IMR-90 (cell line): Measurements from ENCODE around the gene MACF1. TPM values are rescaled to one million over a fixed set of nuclear protein-coding genes. Genes with fewer than 3 reads are reported as not detected.

Experiments
- ATAC-seq: fragments of 200-7000 bp; cut with Tn5 transposase; 2 replicates; pipeline ENCODE4 v1.9.1; 2020; ENCODE audit warnings: low read depth, mild to moderate bottlenecking, moderate library complexity
- BruUV-seq: library from RNA; stranded (reverse); fragments of 400-500 nt; replicated peaks from 2 replicates; lab custom pipeline; 2021; lab: Mats Ljungman, UMichigan
- CTCF ChIA-PET: fragments of 300-600 bp; formaldehyde crosslinking; extraction: SDS; loops from one replicate; lab custom pipeline; 2021; ENCODE audit warnings: antibody characterized with exemption; lab: Yijun Ruan, JAX
- POLR2A ChIA-PET: fragments of 300-600 bp; sonication (Branson Sonifier 250); formaldehyde crosslinking; loops from one replicate; lab custom pipeline; 2022; ENCODE audit warnings: antibody characterized with exemption; ENCODE audit not compliant: unreplicated experiment; lab: Charles Lee
- DNase-seq: peaks from one replicate; pipeline ENCODE4 v3.0.0; 2013
- H2AFZ ChIP-seq: replicated peaks from 2 replicates; pipeline ENCODE3; 2013; ENCODE audit warnings: low read length, mild to moderate bottlenecking; ENCODE audit not compliant: poor library complexity
- H2AK5ac ChIP-seq: 2 replicates; pipeline ENCODE4 v1.6.1; 2013; ENCODE audit warnings: low read depth, low read length, inconsistent platforms
- H2AK9ac ChIP-seq: replicated peaks from 2 replicates; pipeline ENCODE3; 2013; ENCODE audit warnings: mild to moderate bottlenecking, low read depth, low read length, moderate library complexity; ENCODE audit not compliant: poor library complexity
- H2BK120ac ChIP-seq: 2 replicates; pipeline ENCODE4 v1.6.1; 2013; ENCODE audit warnings: low read depth, low read length, inconsistent platforms
- H2BK15ac ChIP-seq: 3 replicates; pipeline ENCODE4 v1.6.1; 2013; ENCODE audit warnings: low read depth, low read length, inconsistent platforms
- H2BK20ac ChIP-seq: 2 replicates; pipeline ENCODE4 v1.6.1; 2013; ENCODE audit warnings: low read depth, mild to moderate bottlenecking, inconsistent platforms, low read length, moderate library complexity
- H2BK5ac ChIP-seq: 2 replicates; pipeline ENCODE4 v1.6.1; 2013; ENCODE audit warnings: mild to moderate bottlenecking, low read depth, low read length, inconsistent platforms; ENCODE audit not compliant: poor library complexity, severe bottlenecking
- H3K14ac ChIP-seq: replicated peaks from 2 replicates; pipeline ENCODE4 v1.6.1; 2013; ENCODE audit warnings: low read depth, low read length, inconsistent platforms
- H3K18ac ChIP-seq: 2 replicates; pipeline ENCODE4 v1.6.1; 2013; ENCODE audit warnings: low read depth, low read length, control low read depth
- H3K23ac ChIP-seq: 2 replicates; pipeline ENCODE4 v1.6.1; 2013; ENCODE audit warnings: low read depth, low read length, inconsistent platforms
- H3K27ac ChIP-seq: 2 replicates; pipeline ENCODE4 v1.5.1; 2013; ENCODE audit warnings: mild to moderate bottlenecking, control low read depth, low read length; ENCODE audit not compliant: insufficient read depth
- H3K27me3 ChIP-seq: 2 replicates; pipeline ENCODE4 v1.6.1; 2013; ENCODE audit warnings: low read length; ENCODE audit not compliant: control insufficient read depth, insufficient read depth
- H3K36me3 ChIP-seq: 2 replicates; pipeline ENCODE4 v1.6.1; 2013; ENCODE audit warnings: low read length, mixed read lengths; ENCODE audit not compliant: control insufficient read depth, insufficient read depth
- H3K4ac ChIP-seq: 2 replicates; pipeline ENCODE4 v1.6.1; 2013; ENCODE audit warnings: low read depth, low read length, inconsistent platforms
- H3K4me1 ChIP-seq: 2 replicates; pipeline ENCODE4 v1.6.1; 2013; ENCODE audit warnings: low read length, mixed read lengths; ENCODE audit not compliant: control insufficient read depth, insufficient read depth
- H3K4me2 ChIP-seq: 2 replicates; pipeline ENCODE4 v1.6.1; 2013; ENCODE audit warnings: low read depth, mild to moderate bottlenecking, control low read depth, low read length, moderate library complexity
- H3K4me3 ChIP-seq: 2 replicates; pipeline ENCODE4 v1.5.1; 2013; ENCODE audit warnings: low read depth, mild to moderate bottlenecking, control low read depth, low read length, moderate library complexity; ENCODE audit not compliant: insufficient read depth
- H3K56ac ChIP-seq: 2 replicates; pipeline ENCODE4 v1.6.1; 2013; ENCODE audit warnings: low read length, inconsistent platforms; ENCODE audit not compliant: insufficient read depth; ENCODE audit errors: extremely low read depth
- H3K79me1 ChIP-seq, 2 experiments: 2 replicates each; pipeline ENCODE4 v1.6.1; 2013; ENCODE audit warnings: low read length in 2 of 2, inconsistent platforms in 1 of 2, low read depth in 1 of 2
- H3K9ac ChIP-seq: 2 replicates; pipeline ENCODE4 v1.6.1; 2013; ENCODE audit warnings: low read depth, low read length, control low read depth
- H3K9me1 ChIP-seq: 2 replicates; pipeline ENCODE4 v1.6.1; 2013; ENCODE audit warnings: low read length, inconsistent platforms; ENCODE audit not compliant: insufficient read depth
- H3K9me3 ChIP-seq: 2 replicates; pipeline ENCODE4 v1.6.1; 2013; ENCODE audit warnings: low read length; ENCODE audit not compliant: control insufficient read depth, insufficient read depth
- H4K20me1 ChIP-seq: 2 replicates; pipeline ENCODE4 v1.6.1; 2013; ENCODE audit warnings: low read length, inconsistent platforms; ENCODE audit not compliant: insufficient read depth
- H4K5ac ChIP-seq: 2 replicates; pipeline ENCODE4 v1.6.1; 2013; ENCODE audit warnings: mild to moderate bottlenecking, low read depth, low read length, control low read depth
- H4K8ac ChIP-seq, 2 experiments: 2 replicates each; pipeline ENCODE4 v1.6.1; 2013; ENCODE audit warnings: low read depth in 2 of 2, low read length in 2 of 2, control low read depth in 1 of 2, inconsistent platforms in 1 of 2
- H4K91ac ChIP-seq: 2 replicates; pipeline ENCODE4 v1.6.1; 2013; ENCODE audit warnings: low read depth, low read length, inconsistent platforms; ENCODE audit not compliant: insufficient read depth
- BHLHE40 ChIP-seq: fragments of 150-350 bp; IDR thresholded peaks from 2 replicates; pipeline ENCODE4 v1.6.1; 2016; ENCODE audit warnings: mild to moderate bottlenecking, low read depth, low read length
- CEBPB ChIP-seq: IDR thresholded peaks from 2 replicates; pipeline ENCODE4 v1.6.1; 2012; ENCODE audit warnings: low read depth, low read length, improper control_type of control experiment
- CHD1 ChIP-seq: IDR thresholded peaks from 2 replicates; pipeline ENCODE4 v1.6.1; 2012; ENCODE audit warnings: low read depth, low read length, improper control_type of control experiment
- ELK1 ChIP-seq: fragments of 150-350 bp; IDR thresholded peaks from 2 replicates; pipeline ENCODE4 v1.6.1; 2016; ENCODE audit warnings: low read depth, mild to moderate bottlenecking, low read length, moderate library complexity, borderline replicate concordance
- FOS ChIP-seq: fragments of 150-350 bp; IDR thresholded peaks from 2 replicates; pipeline ENCODE4 v1.6.1; 2016; ENCODE audit warnings: low read depth, low read length
- MAFK ChIP-seq: IDR thresholded peaks from 2 replicates; pipeline ENCODE4 v1.6.1; 2012; ENCODE audit warnings: low read depth, low read length, improper control_type of control experiment
- MAZ ChIP-seq: IDR thresholded peaks from 2 replicates; pipeline ENCODE4 v1.6.1; 2012; ENCODE audit warnings: low read depth, mild to moderate bottlenecking, low read length, improper control_type of control experiment, moderate library complexity, borderline replicate concordance
- MXI1 ChIP-seq: IDR thresholded peaks from 2 replicates; pipeline ENCODE4 v1.6.1; 2012; ENCODE audit warnings: low read depth, mild to moderate bottlenecking, low read length, moderate library complexity, borderline replicate concordance
- NFE2L2 ChIP-seq: fragments of 150-350 bp; IDR thresholded peaks from 2 replicates; pipeline ENCODE4 v1.6.1; 2016; ENCODE audit warnings: low read depth, mild to moderate bottlenecking, low read length
- POLR2A ChIP-seq: IDR thresholded peaks from 2 replicates; pipeline ENCODE4 v1.6.1; 2012; ENCODE audit warnings: mild to moderate bottlenecking, low read depth, low read length
- RAD21 ChIP-seq: IDR thresholded peaks from 2 replicates; pipeline ENCODE4 v1.6.1; 2012; ENCODE audit warnings: low read length, improper control_type of control experiment
- RCOR1 ChIP-seq: IDR thresholded peaks from 2 replicates; pipeline ENCODE4 v1.6.1; 2012; ENCODE audit warnings: mild to moderate bottlenecking, low read length, improper control_type of control experiment; ENCODE audit not compliant: insufficient replicate concordance
- RFX5 ChIP-seq: IDR thresholded peaks from 2 replicates; pipeline ENCODE4 v1.8.0; 2012; ENCODE audit warnings: low read depth, mild to moderate bottlenecking, low read length, moderate library complexity
- SMC3 ChIP-seq: fragments of 150-350 bp; IDR thresholded peaks from 2 replicates; pipeline ENCODE4 v1.6.1; 2016; ENCODE audit warnings: low read depth, mild to moderate bottlenecking, antibody characterized with exemption, low read length, moderate library complexity
- USF2 ChIP-seq: fragments of 150-350 bp; IDR thresholded peaks from 2 replicates; pipeline ENCODE4 v1.6.1; 2017; ENCODE audit warnings: mild to moderate bottlenecking, antibody characterized with exemption, low read length, low read depth
- dilution Hi-C: fragments of 300-500 bp; cut with HindIII; formaldehyde crosslinking; loops from one replicate; pipeline ENCODE4 v1.14.3; 2018; ENCODE audit warnings: low sequenced_read_pairs; ENCODE audit not compliant: unreplicated experiment
- in situ Hi-C: fragments of 300-500 bp; cut with MboI; formaldehyde crosslinking; loops from 3 replicates; pipeline ENCODE4 v1.14.3; 2019; ENCODE audit warnings: low sequenced_read_pairs, inconsistent platforms, mixed read lengths
- intact Hi-C: fragments of 100-400 bp; cut with micrococcal nuclease; formaldehyde crosslinking; loops from 2 replicates; pipeline ENCODE4 v1.10.0; 2022
- polyA plus RNA-seq, 3 experiments: library from polyadenylated mRNA; depleted of rRNA; stranded (reverse); fragments of >200 nt; gene quantifications; 2 replicates each; pipeline ENCODE4 v1.2.3, GENCODE V29; 2012; ENCODE audit warnings: low replicate concordance in 1 of 3
- total RNA-seq: library from RNA; depleted of rRNA; stranded (reverse); fragments of >200 nt; gene quantifications from 2 replicates; pipeline ENCODE4 v1.2.3, GENCODE V29; 2012
- TF ChIP-seq, protein P1 (sequence below): conservative IDR thresholded peaks from 2 replicates; pipeline ENCODE4 v1.5.1; 2012; ENCODE audit warnings: mild to moderate bottlenecking, low read depth, low read length, improper control_type of control experiment

The MACF1 gene
- total and polyA plus RNA-seq, 2 of the 4 experiments (the other 2 are of a cell fraction): 67.6 to 369 TPM

- CTCF ChIA-PET: interaction anchor here (1.7 to 2.0 kb wide), 2 partner anchors 10 to 11 kb away, joined by 5 to 10 read pairs; no protein-coding TSS in a partner anchor
- Histone ChIP-seq H2BK20ac (no peak overlapping the region), H3K4me2 (no peak overlapping the region), H3K23ac (no peak overlapping the region), H3K18ac (no peak overlapping the region), H2BK15ac (no peak overlapping the region), H3K9me3 (no peaks in the 10 kb centered on the region), H2BK5ac (no peak overlapping the region), H2BK120ac (no peak overlapping the region), H3K14ac (no peak overlapping the region), H3K9me1 (peaks cover 3% of the 10 kb centered on the region; the same call in 1 of the 2 replicates), H3K9ac (no peak overlapping the region), H2AFZ (no peak overlapping the region), H2AK5ac (no peak overlapping the region), H4K91ac (no peak overlapping the region), H3K27ac (no peak overlapping the region), H4K8ac (no peak overlapping the region), H4K5ac (no peak overlapping the region), H3K36me3 (peaks cover 17% of the 10 kb centered on the region), H3K4me3 (no peak overlapping the region), H4K20me1 (peaks cover 35% of the 10 kb centered on the region; the same call in 1 of the 2 replicates), H3K4ac (no peak overlapping the region), H3K4me1 (peaks cover 3% of the 10 kb centered on the region; the same call in 1 of the 2 replicates), H3K79me1 (peaks cover 15 to 60% of the 10 kb centered on the region in 2 experiments), H3K56ac (no peak overlapping the region), H3K27me3 (no peaks in the 10 kb centered on the region), H2AK9ac (no peak overlapping the region)
- dilution Hi-C loops: no loop called here
- TF ChIP-seq SMC3 (no peak), POLR2A (no peak), ELK1 (no peak), MXI1 (no peak), CHD1 (no peak), RAD21 (no peak), MAZ (no peak), BHLHE40 (no peak), NFE2L2 (no peak), RCOR1 (no peak), CEBPB (no peak), FOS (no peak), RFX5 (no peak), MAFK (no peak), USF2 (no peak)
- TF ChIP-seq, protein P1, sequence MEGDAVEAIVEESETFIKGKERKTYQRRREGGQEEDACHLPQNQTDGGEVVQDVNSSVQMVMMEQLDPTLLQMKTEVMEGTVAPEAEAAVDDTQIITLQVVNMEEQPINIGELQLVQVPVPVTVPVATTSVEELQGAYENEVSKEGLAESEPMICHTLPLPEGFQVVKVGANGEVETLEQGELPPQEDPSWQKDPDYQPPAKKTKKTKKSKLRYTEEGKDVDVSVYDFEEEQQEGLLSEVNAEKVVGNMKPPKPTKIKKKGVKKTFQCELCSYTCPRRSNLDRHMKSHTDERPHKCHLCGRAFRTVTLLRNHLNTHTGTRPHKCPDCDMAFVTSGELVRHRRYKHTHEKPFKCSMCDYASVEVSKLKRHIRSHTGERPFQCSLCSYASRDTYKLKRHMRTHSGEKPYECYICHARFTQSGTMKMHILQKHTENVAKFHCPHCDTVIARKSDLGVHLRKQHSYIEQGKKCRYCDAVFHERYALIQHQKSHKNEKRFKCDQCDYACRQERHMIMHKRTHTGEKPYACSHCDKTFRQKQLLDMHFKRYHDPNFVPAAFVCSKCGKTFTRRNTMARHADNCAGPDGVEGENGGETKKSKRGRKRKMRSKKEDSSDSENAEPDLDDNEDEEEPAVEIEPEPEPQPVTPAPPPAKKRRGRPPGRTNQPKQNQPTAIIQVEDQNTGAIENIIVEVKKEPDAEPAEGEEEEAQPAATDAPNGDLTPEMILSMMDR: no peak
- in situ Hi-C loops: no loop called here
- POLR2A ChIA-PET: no interaction called here
- intact Hi-C loops: no loop called here
- no TSS peak for BruUV-seq
- DNase-seq: no peak
- no peak for ATAC-seq
Measured at GRCh38 chr1:39420493-39420892, 216.0 kb downstream of the MACF1 start.
